Measurements from ENCODE around the gene NUP93.
A peak's percentile ranks its signal among the peaks of the same experiment; 100 is the strongest.
"Not testable (repeated sequence)": the region's sequence is repeated elsewhere in the genome, so short reads cannot be mapped to it uniquely, and the experiment has no call there.

Gene NUP93

DNA sequence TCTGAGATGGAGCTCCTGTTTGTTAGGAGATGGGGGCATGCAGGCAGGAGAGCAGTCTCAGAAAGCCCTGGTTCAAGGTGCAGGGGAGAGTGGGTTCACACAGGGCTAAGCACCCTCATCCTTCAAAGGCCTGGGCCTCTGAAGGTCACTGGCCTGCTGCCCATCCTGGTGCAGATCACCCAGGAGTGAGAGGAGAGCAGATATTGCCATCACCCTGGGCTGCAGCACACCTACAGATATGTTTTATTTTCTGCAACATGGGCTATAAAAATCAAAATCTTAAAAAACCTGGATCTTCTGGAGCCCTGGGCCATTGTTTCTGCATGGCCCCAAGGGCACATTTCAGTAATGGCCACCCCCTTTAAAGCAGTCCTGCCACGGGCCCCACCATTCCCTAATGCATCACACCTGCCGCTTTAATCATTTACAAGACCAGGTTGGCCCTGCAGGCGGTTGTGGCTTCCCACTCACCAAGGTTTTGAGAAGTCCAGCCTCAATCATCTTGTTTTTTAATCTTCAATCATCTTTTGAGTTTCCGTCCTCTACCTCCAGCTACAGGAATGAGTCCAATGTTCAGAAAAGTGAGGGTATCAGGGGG is 20.4 kb upstream of the NUP93 start:
- no peak for DNase-seq (ENCODE audit: low spot score)

DNA sequence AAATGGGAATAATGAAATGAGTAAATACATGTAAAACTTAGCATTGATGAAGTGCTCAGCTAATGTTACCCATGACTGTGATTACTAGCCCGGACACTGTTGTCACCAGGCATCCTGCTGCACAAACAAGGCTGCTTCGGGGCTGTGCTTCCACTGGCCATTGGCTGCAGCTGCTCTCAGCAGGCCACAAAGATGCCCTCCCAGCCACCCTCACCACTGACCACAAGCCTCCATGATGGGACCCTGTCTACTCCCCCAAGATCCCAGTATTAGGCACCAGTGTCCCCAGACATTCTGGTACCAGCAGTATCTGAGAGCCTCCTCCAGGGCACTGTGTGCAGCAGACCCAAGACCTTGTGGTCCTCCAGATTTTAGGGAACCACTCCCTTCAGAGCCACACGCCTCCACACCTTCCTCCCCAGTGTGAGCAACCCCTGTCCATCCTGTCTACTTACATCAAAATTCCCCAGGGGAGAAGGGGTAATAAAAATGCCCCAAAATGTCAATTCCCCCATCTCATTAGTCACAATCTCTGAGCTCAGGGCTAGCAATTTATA is 19.7 kb upstream of the NUP93 start:
- DNase-seq (ENCODE audit: low spot score): no peak

DNA sequence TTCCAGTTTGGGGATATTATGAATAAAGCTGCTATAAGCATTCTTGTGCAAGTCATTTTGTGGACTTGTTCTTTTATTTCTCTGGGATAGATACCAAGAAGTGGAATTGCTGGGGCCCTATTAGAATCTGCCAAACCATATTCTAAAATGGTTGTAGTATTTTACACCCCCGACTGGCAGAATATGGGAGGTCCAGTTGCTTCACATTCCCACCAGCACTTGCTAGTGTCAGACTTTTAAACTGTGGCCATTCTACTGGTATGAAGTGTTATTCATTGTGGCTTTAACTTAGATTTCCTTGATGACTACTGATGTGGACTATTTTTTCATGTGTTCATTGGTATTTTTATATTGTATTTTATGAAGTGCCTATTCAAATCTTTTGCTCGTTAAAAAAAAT is 18.1 kb upstream of the NUP93 start:
- no peak for DNase-seq (ENCODE audit: low spot score)

DNA sequence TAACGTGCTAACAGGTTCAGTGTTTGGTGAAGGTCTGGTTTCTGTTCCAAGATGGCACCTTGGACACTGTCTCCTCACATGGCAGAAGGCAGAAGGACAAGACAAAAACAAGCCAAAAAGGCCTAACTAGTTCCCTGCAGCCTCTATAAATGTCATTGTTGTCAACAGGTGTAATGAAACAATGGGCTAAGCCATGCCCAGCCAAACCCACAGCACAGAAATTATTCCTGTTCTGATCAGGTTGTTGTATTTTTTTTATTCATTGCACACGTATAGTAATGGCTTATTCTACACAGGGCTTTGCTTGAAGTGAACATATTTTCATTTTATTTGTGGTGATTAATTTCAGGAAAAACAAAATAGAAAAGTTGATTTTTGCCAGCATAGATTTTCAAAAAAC is 16.1 kb upstream of the NUP93 start:
- DNase-seq (ENCODE audit: low spot score): no peak

DNA sequence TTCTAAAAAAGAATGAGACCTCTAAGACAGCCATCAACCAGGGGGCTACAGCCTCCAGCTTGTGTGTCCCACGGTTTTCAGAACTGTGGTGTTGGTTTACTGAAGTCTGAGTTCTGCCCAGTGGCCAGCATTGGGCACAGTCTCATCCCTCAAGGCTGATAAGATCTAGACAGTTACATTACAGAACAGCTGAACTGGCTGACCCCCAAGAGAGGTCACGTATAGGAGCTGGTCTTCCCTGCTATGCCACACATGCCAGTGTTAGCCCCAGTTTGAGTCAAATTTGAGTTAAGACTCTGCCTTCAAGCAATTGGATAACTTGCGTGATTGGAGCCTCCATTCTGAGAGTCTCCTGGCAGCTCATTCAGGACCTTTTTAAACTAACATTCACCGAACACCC is 14.8 kb upstream of the NUP93 start:
- no peak for DNase-seq (ENCODE audit: low spot score)

DNA sequence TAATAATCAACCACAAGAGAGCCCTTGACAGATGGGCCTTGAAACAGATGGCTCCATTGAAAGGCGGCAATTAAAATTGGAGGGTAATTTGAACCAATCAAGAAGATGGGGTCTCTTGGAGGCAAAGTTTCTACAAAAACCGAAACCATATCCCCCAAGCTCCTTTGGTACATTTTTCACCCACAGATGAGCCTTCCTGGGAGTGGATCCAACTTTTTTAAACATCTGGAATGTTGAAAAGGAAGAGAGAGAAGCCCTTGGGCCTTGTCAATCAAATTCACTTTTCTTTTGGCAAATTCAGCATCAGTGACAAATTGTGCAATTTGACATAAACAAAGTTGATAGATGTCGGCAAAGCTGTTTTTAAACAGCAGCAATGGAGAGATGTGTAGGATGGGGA is 13.2 kb upstream of the NUP93 start:
- no peak for DNase-seq (ENCODE audit: low spot score)

DNA sequence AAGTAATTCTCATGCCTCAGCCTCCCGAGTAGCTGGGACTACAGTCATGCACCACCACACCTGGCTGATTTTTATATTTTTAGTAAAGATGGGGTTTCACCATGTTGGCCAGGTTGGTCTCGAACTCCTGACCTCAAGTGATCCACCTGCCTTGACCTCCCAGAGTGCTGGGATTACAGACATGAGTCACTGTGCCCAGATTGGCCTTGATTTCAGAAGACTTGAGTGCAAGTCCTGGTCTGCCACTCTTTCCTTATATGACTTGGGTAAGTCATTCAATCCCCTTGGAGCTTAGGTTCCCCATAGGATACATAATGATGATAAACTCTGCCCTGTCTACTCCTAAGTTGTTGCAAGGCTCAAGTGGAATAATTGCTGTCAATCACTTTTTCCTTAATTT is 12.4 kb upstream of the NUP93 start:
- DNase-seq (ENCODE audit: low spot score): not testable (repeated sequence)

DNA sequence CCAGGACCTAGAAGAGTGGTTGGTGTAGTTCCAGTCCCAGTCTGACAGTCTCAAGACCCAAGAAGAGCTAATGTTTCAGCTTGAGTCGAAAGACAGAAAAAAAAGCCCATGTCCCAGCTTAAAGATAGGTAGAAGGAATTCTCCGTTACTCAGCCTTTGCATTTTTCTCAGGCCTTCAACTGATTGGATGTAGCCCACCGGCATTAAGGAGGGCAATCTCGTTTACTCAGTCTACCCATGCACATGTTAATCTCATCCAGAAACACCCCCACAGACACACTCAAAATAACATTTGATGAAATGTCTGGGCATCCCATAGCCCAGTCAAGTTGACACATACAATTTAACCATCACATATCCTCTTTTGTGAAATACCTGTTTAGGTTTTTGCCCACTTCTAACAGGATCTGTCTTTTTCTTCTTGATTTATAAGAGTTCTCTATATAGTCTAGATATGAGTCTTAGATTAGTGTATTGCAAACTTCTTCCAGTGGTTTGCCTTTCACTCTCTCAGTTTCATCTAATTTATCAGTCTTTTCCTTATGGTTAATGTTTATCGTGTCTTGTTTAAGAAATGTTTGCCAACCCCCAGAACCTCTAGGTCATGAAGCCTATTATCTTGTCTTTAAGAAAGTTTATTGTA is 7.6 kb upstream of the NUP93 start:
- no peak for DNase-seq (ENCODE audit: low spot score)

DNA sequence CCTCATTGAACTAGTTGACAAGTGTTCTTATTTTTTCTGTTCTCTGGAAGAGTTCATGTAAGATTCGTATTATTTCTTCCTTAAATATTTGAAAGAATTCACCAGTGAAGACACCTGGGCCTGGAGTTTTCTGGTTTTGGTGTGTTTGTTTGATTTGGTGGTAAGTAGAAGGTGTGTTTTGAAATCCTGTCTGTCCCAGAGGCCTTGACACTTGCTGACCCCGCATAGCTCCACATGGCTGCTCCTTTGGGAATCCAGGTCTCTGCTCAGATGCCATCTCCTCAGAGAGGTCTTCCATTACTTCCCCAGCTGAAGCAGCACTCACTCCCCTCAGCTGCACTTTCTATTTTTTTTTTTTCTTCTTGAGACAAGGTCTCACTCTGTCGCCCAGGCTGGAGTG is 5.7 kb upstream of the NUP93 start:
- no peak for DNase-seq (ENCODE audit: low spot score)

DNA sequence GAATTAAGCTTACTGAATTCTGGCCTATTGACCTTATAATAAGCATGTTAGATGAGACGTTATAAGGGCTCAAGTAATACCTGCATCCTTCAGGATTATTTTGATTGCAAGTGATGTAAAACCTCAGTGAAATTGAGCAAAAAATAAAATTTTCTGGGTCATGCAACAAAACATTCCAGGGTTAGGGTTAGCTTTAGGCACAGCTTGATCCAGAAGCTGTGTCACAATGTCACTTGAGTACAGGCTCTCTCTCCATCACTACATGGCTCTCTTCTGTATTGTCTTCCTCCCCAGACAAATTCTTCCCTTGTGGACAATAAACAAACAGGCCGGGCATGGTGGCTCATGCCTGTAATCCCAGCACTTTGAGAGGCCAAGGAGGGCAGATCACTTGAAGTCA is 3.6 kb upstream of the NUP93 start:
- no peak for DNase-seq (ENCODE audit: low spot score)

DNA sequence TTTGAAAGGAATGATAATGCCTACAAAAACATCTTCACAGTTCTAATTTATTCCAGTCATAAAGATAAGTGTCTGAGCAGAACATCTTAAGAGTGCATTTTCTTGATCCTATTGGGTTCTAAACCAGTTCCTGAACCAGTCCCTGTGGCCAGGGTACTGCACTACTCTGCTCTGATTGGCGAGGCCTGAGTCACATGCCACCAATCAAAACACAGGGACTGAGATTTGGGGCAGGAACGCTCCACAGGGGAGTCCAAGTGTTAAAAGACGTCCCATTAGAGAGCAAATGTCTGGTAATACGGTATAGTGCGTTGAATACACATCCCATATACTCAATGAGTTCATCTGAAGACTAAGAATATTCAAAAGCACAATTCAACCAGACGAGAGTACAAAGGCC is 3.0 kb upstream of the NUP93 start:
- no peak for DNase-seq (ENCODE audit: low spot score)

DNA sequence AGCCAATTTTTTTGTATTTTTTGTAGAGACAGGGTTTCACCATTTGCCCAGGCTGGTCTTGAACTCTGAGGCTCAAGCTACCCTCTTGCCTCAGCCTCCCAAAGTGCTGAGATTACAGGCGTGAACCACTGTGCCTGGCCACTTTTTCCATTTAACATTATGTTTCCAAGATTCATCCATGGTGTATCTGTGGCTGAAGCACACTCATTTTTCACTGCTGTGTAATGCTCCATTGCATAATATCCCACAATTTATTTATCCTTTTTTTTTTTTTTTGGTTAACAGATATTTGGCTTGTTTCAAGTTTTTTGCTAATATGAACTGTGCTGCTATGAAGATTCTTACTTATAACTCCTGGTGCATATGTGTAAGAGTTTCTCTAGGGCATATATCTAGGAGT is 1.9 kb upstream of the NUP93 start:
- DNase-seq (ENCODE audit: low spot score): no peak

DNA sequence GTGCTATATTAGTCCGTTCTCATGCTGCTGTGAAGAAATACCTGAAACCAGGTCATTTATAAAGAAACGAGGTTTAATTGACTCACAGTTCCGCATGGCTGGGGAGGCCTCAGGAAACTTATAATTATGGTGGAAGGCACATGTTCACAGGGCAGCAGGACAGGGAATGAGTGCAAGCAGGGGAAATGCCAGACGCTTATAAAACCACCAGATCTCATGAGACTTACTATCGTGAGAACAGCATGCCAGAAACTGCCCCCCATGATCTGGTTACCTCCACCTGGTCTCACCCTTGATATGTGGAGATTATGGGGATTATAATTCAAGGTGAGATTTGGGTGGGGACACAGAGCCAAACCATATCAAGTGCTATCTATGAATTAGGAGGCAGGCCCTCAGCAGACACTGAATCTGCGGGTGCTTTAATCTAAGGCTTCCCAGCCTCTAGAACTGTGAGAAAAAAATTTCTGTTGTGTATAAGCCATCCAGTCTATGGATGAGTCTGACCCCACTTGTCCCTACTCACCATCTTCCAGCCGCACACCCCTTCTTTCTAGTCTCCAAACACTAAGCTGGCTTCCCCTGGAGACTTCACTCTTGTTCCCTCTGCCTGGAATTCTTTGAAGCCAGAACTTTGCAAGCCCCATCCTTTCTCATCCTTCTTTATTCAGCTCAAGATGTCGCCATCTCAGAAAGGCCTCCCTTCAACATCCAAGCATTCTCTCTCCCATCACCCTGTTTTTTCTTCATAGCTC is 772 bp upstream of the NUP93 start:
- no peak for DNase-seq (ENCODE audit: low spot score)

DNA sequence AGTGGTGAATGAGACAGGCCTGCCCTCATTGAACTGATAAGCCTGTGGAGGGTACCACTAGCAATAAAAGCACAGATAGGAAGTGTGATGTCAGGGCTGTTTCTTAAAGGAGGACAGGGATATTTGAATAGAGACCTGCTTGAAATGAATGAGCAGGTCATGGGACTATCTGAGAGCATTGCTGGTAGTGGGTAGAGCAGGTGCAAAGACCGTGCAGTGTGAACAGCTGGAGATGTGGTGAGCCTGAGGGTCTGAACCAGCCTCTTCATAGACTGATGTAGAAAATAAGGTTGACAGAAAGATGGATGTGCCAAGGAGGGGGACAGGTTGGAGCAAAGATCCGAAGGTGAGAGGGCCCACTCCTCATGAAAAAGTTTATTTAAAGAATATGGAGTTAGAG is 2.4 kb downstream of the NUP93 start:
- no peak for DNase-seq (ENCODE audit: low spot score)

DNA sequence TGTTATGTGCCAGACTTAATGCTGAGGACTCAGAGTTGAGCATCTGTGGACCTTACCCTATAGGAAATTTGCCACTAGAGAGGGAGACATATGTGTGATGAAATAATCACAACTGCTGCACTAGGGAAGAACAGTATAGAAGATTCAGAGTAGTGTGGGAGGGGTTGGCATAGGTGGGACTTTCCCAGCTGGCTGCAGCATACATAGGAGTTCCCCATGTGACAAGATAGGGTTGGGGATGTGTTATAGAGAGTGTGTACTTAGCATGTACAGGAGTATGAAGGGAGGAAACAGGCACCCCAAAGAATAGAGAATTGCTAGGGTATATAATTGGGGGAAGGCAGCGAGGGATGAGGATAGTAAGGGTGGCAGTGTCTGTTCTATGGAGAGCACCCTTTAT is 2.9 kb downstream of the NUP93 start:
- DNase-seq (ENCODE audit: low spot score): peak; percentile 40

DNA sequence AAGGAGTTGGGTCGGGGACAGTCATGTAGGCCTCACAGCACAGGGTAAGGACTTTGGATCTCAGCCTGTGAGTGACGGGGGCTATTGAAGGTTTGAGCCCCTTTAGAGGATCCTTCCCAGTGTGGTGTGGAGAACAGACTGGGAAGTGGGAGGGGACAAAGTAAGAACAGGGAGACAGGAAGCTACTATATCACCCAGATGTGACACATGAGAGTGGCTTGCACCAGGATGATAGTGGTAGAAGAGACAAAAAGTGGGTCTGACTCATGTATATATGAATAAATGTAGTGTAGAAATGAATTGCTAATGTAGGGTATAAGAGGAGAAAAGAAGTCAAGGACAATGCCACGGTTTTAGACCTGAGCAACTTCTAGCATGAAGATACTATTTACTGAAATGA is 4.5 kb downstream of the NUP93 start:
- no peak for DNase-seq (ENCODE audit: low spot score)

DNA sequence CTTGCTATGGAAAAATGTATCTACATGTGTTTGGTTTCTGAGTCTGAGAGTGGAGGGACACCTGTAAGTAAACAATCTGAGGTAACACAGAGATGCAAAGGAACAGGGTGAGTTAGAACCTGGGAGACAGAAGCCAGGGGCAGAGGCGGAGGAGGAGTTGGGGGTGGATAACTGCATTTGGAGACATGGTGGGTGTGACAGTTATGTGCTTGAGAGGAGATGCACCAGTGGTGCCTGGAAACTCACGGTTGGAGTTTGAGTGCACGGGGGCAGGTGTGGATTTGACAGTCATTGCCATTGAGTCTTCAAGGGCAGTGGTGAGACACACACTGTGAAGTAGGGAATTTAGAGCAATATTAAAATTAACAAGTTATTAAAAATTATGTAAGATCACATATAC is 6.5 kb downstream of the NUP93 start:
- DNase-seq (ENCODE audit: low spot score): no peak

DNA sequence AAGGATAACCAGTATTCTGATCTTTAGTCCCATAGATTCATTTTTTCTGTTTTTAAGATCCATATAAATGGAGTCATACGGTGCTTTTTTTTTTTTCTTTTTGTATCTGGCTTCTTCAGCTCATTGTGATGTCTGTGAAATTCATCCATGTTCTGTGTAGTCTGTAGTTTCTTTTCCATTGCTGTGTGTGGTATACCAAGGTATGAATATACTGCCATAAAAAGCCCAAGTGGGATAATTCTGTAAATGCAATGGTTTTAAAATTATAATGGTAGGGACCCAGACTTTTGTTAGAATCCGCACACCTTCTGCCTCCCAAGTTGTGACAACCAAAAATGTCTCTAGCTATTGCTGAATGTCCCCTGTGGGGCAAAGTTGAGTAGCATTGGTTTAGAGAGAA is 7.6 kb downstream of the NUP93 start:
- no peak for DNase-seq (ENCODE audit: low spot score)

DNA sequence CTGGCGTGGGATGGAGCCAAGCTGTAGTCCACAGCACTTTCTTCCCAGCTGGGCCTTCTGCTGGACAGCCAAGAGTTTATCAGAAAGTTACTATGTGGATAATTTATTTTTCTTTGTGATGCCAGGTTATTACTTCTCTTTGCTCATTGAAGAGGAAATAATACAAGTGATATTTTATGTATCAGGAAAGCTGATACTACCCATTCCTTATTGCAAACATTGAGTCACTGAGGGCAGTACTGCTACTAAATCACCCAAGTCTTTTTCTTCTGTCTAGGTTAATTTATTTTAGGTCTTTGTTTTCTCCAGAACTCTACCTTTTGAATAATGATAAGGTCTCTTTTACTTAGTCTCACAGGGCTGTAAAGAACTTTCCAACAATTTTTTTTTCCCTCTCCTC is 8.3 kb downstream of the NUP93 start:
- DNase-seq (ENCODE audit: low spot score): no peak

DNA sequence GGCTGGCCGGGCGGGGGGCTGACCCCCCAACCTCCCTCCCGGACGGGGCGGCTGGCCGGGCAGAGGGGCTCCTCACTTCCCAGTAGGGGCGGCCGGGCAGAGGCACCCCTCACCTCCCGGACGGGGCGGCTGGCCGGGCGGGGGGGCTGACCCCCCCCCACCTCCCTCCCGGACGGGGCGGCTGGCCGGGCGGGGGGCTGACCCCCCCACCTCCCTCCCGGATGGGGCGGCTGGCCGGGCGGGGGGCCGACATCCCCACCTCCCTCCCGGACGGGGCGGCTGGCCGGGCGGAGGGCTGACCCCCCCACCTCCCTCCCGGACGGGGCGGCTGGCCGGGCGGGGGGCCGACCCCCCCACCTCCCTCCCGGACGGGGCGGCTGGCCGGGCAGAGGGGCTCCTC is 9.4 kb downstream of the NUP93 start:
- not testable (repeated sequence) for DNase-seq (ENCODE audit: low spot score)

DNA sequence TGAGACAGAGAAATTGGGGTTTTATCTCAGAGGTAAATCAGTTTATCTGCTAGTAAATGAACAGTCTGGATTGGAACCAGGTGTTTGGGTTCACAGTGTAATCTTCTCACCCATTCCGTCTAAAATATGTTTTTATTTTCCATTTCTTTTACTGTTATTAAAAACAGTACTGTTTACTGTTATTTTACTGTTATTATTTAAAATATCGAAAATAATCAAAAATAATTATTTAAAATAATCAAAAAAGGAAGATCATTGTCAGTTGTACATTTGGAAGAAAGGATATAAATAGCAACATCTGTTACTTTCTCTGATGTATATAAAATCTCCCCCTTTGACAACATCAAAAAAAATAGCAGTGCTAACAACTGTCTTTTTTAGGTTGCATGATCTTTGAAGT is 11.5 kb downstream of the NUP93 start:
- DNase-seq (ENCODE audit: low spot score): no peak

DNA sequence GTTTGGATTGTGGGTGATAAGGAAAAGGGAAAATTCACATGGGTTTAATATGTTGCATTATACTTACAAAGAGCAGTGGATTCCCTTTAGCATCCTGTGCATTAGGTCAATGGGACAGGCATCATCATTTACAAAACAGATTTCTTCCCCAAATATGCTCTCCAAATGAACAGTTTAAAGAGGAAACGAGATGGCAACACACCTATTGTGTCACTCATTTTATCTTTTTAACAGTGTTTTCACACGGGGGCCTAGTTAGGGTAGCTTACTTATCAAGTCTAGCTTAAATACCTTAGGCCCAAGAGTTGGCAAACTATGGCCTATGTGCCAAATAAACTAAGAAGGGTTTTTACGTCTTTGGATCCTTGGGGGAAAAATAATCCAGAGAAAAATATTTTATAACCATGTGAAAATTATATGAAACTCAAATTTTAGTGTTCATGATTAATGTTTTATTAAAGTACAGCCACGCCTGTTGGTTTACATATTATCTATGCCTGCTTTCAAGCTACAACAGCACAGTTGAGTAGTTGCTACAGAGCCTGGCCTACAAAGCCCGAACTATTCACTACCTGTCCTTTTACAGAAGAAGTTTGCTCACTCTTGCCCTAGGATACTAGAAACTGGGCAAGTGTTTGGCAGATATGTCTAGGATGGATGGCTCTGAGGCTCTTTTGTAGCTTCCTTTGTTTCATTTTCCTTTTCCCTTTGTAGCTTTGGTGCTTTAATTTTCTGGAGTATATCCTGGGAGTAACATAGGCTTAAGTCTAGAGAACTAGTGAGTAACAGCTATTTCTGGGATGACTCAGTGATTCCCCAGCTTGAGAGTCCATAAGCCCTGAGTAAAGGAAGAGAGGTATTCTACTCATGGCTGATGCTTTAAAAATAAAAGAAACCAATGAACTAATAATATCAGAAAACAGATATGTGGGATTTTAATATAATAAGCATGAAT is 12.4 kb downstream of the NUP93 start:
- DNase-seq (ENCODE audit: low spot score): no peak

All from activated CD4-positive, alpha-beta T cell treated with anti-CD3 and anti-CD28 coated beads, Interleukin-2, Interleukin-4, amounts not matched to agents 100 ng/mL and 50 ng/mL, durations not matched to agents 16 hours and 8 hours (primary cell).